Endothelial cell of umbilical vein (primary cell): ENCODE results near the gene SIRT5.

Source experiments
- MYC ChIP-seq: IDR thresholded peaks from one replicate; pipeline ENCODE4 v1.6.1; 2011; ENCODE audit warnings: mild to moderate bottlenecking, low read depth, low read length
- POLR2A ChIP-seq: IDR thresholded peaks from 2 replicates; pipeline ENCODE4 v1.6.1; 2012; ENCODE audit warnings: low read depth, mild to moderate bottlenecking, control low read depth, low read length
- POLR2AphosphoS5 ChIP-seq: IDR thresholded peaks from 2 replicates; pipeline ENCODE4 v1.6.1; 2012; ENCODE audit warnings: low read depth, mild to moderate bottlenecking, control low read depth, low read length, moderate library complexity; ENCODE audit not compliant: insufficient read depth

- no peak for TF ChIP-seq POLR2AphosphoS5
- no peak for TF ChIP-seq MYC
- TF ChIP-seq POLR2A = no peak
Measured at GRCh38 chr6:13534536-13534935, 39.9 kb upstream of the SIRT5 start.
